ENCODE measurements around the gene MRPL17.

MRPL17 gene

GRCh38 chr11:6671991-6672390 lies 11.1 kb downstream of the MRPL17 start:
- TF ChIP-seq CTCF (IDR thresholded peaks at IDR 0.05; ENCODE audit: low read depth, low read length, missing control alignments), result no peak

GRCh38 chr11:6670202-6670830 lies 12.8 kb downstream of the MRPL17 start:
- no peak for DNase-seq (ENCODE audit: extremely low read depth, low read depth)
- no peak overlapping the region for H3K4me3 ChIP-seq (replicated peaks; ENCODE audit: low read depth, low read length)
- TF ChIP-seq CTCF (IDR thresholded peaks at IDR 0.05; ENCODE audit: low read depth, low read length, missing control alignments), result no peak

More at GRCh38 chr11:6671991-6672390, 11.1 kb downstream of the MRPL17 start:
- no peak overlapping the region for H3K4me3 ChIP-seq (replicated peaks; ENCODE audit: low read depth, low read length)
- DNase-seq (ENCODE audit: extremely low read depth, low read depth), result no peak

- no peak for DNase-seq (ENCODE audit: extremely low read depth, low read depth)
- peak; percentile 54 for TF ChIP-seq CTCF (IDR thresholded peaks at IDR 0.05; ENCODE audit: low read depth, low read length, missing control alignments)
- no peak overlapping the region for H3K4me3 ChIP-seq (replicated peaks; ENCODE audit: low read depth, low read length)
Observed at GRCh38 chr11:6667733-6668374, 15.3 kb downstream of the MRPL17 start.

- H3K4me3 ChIP-seq (replicated peaks; ENCODE audit: low read depth, low read length), result no peak overlapping the region
- no peak for TF ChIP-seq CTCF (IDR thresholded peaks at IDR 0.05; ENCODE audit: low read depth, low read length, missing control alignments)
- DNase-seq (ENCODE audit: extremely low read depth, low read depth), result no peak
Observed at GRCh38 chr11:6666302-6667183, 16.6 kb downstream of the MRPL17 start.

- DNase-seq (ENCODE audit: extremely low read depth, low read depth), result no peak
- no peak overlapping the region for H3K4me3 ChIP-seq (replicated peaks; ENCODE audit: low read depth, low read length)
- TF ChIP-seq CTCF (IDR thresholded peaks at IDR 0.05; ENCODE audit: low read depth, low read length, missing control alignments), result no peak
Observed at GRCh38 chr11:6664551-6664950, 18.6 kb downstream of the MRPL17 start.

- no peak for TF ChIP-seq CTCF (IDR thresholded peaks at IDR 0.05; ENCODE audit: low read depth, low read length, missing control alignments)
- H3K4me3 ChIP-seq (replicated peaks; ENCODE audit: low read depth, low read length), result no peak overlapping the region
- no peak for DNase-seq (ENCODE audit: extremely low read depth, low read depth)
Observed at GRCh38 chr11:6663794-6664469, 19.2 kb downstream of the MRPL17 start.

Data from HFF-Myc (cell line).